ENCODE data around the gene CCDC91.

Gene CCDC91

GRCh38 chr12:28177461-28177860, 12.8 kb upstream of the CCDC91 start (continued):
- TF ChIP-seq, protein P1, sequence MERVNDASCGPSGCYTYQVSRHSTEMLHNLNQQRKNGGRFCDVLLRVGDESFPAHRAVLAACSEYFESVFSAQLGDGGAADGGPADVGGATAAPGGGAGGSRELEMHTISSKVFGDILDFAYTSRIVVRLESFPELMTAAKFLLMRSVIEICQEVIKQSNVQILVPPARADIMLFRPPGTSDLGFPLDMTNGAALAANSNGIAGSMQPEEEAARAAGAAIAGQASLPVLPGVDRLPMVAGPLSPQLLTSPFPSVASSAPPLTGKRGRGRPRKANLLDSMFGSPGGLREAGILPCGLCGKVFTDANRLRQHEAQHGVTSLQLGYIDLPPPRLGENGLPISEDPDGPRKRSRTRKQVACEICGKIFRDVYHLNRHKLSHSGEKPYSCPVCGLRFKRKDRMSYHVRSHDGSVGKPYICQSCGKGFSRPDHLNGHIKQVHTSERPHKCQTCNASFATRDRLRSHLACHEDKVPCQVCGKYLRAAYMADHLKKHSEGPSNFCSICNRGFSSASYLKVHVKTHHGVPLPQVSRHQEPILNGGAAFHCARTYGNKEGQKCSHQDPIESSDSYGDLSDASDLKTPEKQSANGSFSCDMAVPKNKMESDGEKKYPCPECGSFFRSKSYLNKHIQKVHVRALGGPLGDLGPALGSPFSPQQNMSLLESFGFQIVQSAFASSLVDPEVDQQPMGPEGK (CRISPR knock-in tag; IDR thresholded peaks at IDR 0.05; ENCODE audit: borderline replicate concordance) = no peak
- TF ChIP-seq ZNF8 (CRISPR knock-in tag; IDR thresholded peaks at IDR 0.05) (no peak), ZC3H10 (CRISPR knock-in tag; IDR thresholded peaks at IDR 0.05) (no peak), PPARA (CRISPR knock-in tag; IDR thresholded peaks at IDR 0.05; ENCODE audit: borderline replicate concordance) (no peak), ESRRG (CRISPR knock-in tag; IDR thresholded peaks at IDR 0.05) (no peak), ZNF70 (CRISPR knock-in tag; IDR thresholded peaks at IDR 0.05) (no peak)
- TF ChIP-seq, protein P2, sequence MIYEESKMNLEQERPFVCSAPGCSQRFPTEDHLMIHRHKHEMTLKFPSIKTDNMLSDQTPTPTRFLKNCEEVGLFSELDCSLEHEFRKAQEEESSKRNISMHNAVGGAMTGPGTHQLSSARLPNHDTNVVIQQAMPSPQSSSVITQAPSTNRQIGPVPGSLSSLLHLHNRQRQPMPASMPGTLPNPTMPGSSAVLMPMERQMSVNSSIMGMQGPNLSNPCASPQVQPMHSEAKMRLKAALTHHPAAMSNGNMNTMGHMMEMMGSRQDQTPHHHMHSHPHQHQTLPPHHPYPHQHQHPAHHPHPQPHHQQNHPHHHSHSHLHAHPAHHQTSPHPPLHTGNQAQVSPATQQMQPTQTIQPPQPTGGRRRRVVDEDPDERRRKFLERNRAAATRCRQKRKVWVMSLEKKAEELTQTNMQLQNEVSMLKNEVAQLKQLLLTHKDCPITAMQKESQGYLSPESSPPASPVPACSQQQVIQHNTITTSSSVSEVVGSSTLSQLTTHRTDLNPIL (CRISPR knock-in tag; IDR thresholded peaks at IDR 0.05; ENCODE audit: low read depth) = no peak
- TF ChIP-seq, protein P3, sequence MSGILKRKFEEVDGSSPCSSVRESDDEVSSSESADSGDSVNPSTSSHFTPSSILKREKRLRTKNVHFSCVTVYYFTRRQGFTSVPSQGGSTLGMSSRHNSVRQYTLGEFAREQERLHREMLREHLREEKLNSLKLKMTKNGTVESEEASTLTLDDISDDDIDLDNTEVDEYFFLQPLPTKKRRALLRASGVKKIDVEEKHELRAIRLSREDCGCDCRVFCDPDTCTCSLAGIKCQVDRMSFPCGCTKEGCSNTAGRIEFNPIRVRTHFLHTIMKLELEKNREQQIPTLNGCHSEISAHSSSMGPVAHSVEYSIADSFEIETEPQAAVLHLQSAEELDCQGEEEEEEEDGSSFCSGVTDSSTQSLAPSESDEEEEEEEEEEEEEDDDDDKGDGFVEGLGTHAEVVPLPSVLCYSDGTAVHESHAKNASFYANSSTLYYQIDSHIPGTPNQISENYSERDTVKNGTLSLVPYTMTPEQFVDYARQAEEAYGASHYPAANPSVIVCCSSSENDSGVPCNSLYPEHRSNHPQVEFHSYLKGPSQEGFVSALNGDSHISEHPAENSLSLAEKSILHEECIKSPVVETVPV (CRISPR knock-in tag; IDR thresholded peaks at IDR 0.05) = no peak

DNA sequence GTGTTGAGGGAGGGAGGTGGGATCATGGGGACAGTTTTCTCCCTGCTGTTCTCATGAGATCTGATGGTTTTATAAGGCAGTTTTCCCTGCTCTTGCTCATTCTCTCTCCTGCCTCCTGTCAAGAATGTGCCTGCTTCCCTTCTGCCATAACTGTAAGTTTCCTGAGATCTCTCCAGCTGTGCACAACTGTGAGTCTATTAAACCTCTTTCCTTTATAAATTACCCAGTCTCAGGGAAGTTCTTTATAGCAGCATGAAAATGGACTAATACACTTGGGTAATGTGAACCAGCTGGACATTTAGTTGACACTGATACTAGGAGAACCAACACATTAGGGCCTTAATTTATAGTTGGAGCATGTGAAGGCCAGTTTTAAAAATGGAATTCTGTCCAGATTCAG, 12.4 kb upstream of the CCDC91 start:
- TF ChIP-seq TSHZ2 (CRISPR knock-in tag; IDR thresholded peaks at IDR 0.05) (no peak), ESRRG (CRISPR knock-in tag; IDR thresholded peaks at IDR 0.05) (no peak), POU6F1 (CRISPR knock-in tag; IDR thresholded peaks at IDR 0.05; ENCODE audit: borderline replicate concordance, low read depth) (no peak), ZC3H10 (CRISPR knock-in tag; IDR thresholded peaks at IDR 0.05) (no peak), GLIS3 (CRISPR knock-in tag; IDR thresholded peaks at IDR 0.05) (no peak), TCF4 (CRISPR knock-in tag; IDR thresholded peaks at IDR 0.05; ENCODE audit: borderline replicate concordance) (no peak), BACH2 (CRISPR knock-in tag; IDR thresholded peaks at IDR 0.05; ENCODE audit: borderline replicate concordance) (no peak), OSR1 (CRISPR knock-in tag; IDR thresholded peaks at IDR 0.05) (no peak), ARNTL (CRISPR knock-in tag; IDR thresholded peaks at IDR 0.05; ENCODE audit: borderline replicate concordance, low read depth) (no peak), TOX (CRISPR knock-in tag; IDR thresholded peaks at IDR 0.05; ENCODE audit: borderline replicate concordance) (no peak), ZFP30 (CRISPR knock-in tag; IDR thresholded peaks at IDR 0.05) (no peak), ZNF8 (CRISPR knock-in tag; IDR thresholded peaks at IDR 0.05) (no peak)
- TF ChIP-seq, protein P2 (CRISPR knock-in tag; IDR thresholded peaks at IDR 0.05; ENCODE audit: low read depth) = no peak
- TF ChIP-seq, protein P3 (CRISPR knock-in tag; IDR thresholded peaks at IDR 0.05) = no peak
- no peak for ATAC-seq

DNA sequence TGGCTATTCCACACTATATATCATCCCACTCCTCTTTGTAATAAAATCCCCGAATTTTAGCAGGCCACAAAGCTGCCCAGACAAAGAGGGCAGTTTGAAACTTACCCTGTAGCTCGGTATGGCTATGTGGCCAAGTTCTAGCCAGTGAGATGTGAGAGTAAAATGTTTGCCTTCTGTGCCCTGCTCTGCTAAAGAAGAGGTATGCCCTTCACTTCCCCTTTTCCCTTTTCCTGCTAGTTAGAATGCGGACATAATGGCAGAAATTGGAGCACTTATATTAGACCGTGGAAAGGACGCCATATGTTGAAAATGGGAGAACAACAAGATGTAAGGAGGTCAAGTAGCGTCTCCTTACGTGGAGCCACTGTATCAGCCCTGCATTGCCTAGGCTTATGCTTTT, 11.5 kb upstream of the CCDC91 start:
- no peak for ATAC-seq
- TF ChIP-seq ISL1 (CRISPR knock-in tag; IDR thresholded peaks at IDR 0.05) (no peak), RARB (CRISPR knock-in tag; IDR thresholded peaks at IDR 0.05) (no peak), TSHZ2 (CRISPR knock-in tag; IDR thresholded peaks at IDR 0.05) (no peak), ZNF565 (CRISPR knock-in tag; conservative IDR thresholded peaks at IDR 0.05; ENCODE audit: low read depth) (no peak), CSDC2 (CRISPR knock-in tag; IDR thresholded peaks at IDR 0.05) (no peak), GLIS3 (CRISPR knock-in tag; IDR thresholded peaks at IDR 0.05) (no peak), ESRRG (CRISPR knock-in tag; IDR thresholded peaks at IDR 0.05) (no peak), ARNTL (CRISPR knock-in tag; IDR thresholded peaks at IDR 0.05; ENCODE audit: borderline replicate concordance, low read depth) (no peak)
- TF ChIP-seq, protein P2 (CRISPR knock-in tag; IDR thresholded peaks at IDR 0.05; ENCODE audit: low read depth) = no peak

Measured in SK-N-SH treated with all-trans-retinoic acid at 6 μM for 48 hours (cell line).